Measurements from ENCODE around the gene IQCC.

The IQCC gene

DNA sequence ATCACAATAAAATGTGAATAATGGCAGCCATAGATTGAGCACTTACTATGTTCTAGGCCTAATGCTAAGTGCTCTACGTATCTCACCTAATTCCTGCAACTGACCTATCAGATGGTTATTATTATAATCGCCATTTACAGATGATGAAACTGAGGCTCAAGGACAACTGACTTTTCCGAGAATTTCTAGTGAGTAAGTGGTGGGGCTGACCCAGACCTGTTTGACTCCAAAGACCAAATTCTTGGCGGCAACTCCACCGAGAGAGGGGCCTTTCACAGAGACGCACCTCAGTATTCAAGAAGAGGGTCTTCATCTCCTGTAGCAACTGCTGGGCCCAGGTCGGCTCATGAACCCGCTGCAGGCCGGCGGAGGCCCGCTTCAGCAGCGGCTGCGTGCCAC is 16.1 kb downstream of the IQCC start:
- DNase-seq: no peak
- intact Hi-C loops (cut with DNase I): loop anchor here (5.0 kb wide), 1 partner anchor 71 kb away; the partner anchor contains the start of gene HDAC1

DNA sequence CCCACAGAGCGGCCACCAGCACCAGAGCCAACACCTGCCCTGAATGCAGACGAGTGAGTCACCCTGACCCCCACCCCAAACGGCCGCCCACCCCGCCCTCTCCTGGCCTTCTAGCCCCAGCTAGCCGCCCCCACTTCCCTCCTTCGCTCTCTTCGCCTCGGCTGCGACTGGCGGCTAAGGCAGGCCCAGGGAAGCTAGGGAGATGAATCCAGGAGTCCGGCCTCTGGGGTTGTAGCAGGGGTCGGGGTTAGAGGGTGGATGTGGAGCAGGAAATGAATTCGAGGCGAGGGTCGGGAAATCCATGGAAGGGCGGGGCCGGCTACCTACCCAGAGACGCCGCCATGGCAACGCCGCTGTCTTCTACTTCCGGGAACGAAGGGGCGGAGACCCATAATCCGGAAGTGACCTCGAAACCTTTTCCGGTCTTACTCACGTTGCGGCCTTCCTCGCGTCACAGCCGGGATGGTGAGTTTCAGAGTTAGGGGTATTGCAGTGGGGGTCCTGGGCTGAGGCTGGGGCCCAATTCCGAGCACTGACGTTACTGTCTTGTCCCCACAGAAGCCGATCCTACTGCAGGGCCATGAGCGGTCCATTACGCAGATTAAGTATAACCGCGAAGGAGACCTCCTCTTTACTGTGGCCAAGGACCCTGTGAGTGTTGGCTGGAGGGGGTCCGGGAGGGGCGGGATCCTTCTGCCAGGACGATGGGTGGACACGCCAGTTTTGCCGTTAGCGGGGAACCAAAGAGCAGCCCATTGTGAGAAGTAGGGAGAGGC is 16.7 kb downstream of the IQCC start, which contains the start of the genes EIF3I and TMEM234:
EIF3I (plus strand) TSS at position 428 of the 776 bp plus-strand sequence; CDS start at position 463, 35 bp downstream.
TMEM234 (minus strand) TSS at position 374 of the 776 bp plus-strand sequence; CDS start at position 343, 31 bp downstream.
- intact Hi-C loops (cut with DNase I): loop anchor here (5.0 kb wide), 1 partner anchor 70 kb away; the partner anchor contains the start of gene HDAC1
- DNase-seq: peak; percentile 87 to 99 (median 94)

DNA sequence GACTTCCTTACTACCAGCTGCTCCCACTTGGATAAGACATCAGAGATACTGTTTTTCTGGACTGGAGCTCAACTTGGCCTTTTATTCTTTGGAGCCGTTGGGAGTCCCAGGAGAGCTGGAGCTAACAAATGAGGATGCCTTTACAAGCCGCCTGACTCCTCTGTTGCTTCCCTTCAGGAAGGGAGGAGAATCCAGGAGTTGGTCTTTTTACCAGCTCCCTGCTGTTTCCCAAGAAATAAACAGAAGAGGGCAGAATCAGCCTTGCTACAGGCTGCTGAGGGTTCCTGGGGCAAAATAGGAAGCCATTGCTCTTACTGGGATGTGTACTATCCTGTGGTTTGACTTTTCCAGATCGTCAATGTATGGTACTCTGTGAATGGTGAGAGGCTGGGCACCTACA is 18.2 kb downstream of the IQCC start:
- intact Hi-C loops (cut with DNase I): loop anchor here (5.0 kb wide), 1 partner anchor 69 kb away; the partner anchor contains the start of gene HDAC1
- no peak for DNase-seq

DNA sequence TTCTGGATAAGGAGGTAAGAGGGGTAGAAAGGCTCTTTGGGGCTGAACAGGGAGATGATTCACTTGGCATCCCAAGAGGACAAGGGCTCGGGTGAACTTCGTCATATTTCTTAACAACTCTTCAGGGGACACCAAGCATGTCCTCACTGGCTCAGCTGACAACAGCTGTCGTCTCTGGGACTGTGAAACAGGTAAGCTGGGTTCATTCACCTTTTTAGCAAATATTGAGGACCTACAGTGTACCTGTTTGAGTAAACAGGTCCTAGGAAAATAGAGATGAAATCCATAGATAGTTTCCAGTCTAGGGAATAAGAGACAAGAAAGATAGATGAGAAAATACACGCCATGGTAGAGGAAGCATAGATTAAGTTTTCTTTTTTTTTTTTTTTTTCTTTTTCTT is 18.8 kb downstream of the IQCC start:
- DNase-seq: no peak
- intact Hi-C loops (cut with DNase I): loop anchor here (5.0 kb wide), 1 partner anchor 68 kb away; the partner anchor contains the start of gene HDAC1

DNA sequence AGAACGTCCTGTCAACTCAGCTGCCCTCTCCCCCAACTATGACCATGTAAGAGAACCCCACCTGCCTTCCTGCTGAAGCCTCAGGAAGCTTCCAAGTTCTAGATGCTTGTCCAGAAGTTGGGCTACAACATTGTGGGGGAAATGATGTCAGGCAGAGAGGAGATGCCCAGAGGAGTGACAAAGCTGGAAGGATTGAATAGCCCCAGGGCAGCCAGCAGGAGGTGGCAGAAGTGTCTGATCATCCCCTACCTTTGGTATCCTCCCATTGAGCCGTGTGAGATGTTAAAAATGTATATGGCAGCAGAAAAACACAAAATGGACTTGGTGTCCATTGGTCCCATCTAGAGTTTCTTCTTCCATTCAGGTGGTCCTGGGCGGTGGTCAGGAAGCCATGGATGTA is 23.3 kb downstream of the IQCC start:
- no peak for DNase-seq
- intact Hi-C loops (cut with DNase I): no loop called here

DNA sequence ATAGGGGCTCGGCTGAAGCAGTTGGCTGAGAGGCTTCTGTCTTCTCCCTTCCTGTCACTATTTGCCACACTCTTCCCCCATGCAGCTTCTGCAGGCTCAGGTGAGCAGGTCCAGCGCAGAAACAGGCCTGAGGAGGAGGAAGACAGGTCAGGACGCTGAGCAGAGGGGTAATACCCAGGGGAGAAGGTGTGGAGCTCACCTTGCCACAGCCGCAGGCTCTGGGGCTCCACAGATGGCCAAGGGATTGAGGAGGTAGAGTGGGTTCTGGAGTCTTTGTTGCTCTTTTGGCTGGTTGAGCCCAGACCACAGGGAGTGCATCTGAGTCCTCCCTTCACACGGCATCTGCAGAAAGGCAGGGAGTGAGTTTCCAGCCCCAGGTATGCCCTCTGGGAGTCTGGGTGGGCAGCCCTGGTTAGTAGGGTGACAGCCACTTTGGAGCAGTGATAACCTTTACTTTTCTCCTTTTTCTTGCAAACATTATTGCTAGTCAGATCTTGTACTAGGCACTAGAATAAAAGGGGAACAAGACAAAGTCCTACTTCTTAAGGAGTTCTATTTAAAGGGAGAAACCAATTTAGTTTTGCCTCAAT is 26.5 kb downstream of the IQCC start:
- DNase-seq: no peak
- intact Hi-C loops (cut with DNase I): no loop called here

DNA sequence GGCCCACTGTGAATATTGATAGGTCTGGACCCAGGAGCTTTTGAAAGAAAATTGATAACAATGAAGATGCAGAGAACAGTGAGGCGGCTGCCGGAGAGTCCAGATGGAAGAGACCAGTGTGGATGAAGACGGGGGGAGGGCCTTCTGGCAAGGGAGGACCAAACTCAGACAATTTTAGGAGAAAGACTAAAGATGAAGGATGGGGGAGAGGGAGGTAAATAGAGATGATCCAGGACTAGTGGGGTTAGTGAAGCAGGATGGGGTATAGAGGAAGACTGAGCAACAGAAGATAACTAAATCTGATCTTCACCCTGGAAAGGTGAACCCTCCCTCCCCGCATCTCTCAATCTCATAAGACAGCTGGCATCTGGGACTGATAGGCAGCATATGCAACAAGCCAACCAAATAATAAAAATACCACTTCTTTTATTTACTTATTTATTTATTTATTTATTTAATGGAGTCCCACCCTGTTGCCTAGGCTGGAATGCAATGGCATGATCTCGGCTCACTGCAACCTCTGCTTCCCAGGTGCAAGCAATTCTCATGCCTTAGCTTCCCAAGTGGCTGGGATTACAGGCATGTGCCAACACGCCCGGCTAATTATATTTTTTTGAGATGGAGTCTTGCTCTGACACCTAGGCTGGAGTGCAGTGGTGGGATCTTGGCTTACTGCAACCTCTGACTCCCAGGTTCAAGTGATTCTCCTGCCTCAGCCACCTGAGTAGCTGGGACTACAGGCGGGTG is 27.3 kb downstream of the IQCC start:
- no peak for DNase-seq
- intact Hi-C loops (cut with DNase I): no loop called here

DNA sequence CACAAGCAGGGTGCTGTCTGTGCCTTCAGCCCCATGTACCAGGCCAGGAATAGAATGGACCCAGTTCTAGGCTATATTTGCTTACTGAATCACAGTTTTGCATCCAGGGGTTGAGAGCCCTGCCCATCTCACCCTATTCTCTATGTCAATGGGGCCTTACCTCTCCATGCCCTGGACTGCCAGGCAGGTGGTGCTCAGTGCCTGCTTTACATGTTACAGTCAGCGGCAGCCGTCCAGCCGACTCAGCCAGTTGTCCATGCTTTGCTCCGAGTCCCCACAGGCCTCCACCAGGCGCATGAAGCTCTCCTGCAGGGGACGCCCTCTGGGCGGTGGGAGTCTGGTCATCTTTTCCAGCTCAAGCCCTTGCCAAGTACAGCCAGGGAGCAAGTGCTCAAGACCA is 29.3 kb downstream of the IQCC start:
- DNase-seq: no peak

DNA sequence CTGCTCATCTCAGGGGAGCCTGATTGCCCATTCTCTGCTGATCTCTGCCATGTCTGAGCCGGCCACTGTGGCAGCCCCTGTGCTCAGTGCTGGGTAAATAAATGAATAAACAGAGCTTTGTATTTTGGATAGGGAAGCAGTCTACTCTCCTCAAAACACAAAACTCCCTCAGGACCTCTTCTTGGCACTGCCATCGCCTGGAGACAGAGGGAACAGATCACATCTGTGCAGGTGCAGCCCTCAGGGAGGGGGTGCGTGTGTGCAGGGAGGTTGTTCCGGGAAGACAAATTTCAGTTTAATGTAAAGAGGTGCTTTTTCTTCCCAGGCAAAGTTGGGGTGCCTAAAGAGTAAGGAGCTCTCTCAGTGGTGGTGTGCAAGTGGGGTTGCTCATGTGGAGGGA is 33.9 kb downstream of the IQCC start:
- intact Hi-C loops (cut with DNase I): no loop called here
- no peak for DNase-seq

More for the DNA sequence above, 29.3 kb downstream of the IQCC start:
- intact Hi-C loops (cut with DNase I): no loop called here

DNA sequence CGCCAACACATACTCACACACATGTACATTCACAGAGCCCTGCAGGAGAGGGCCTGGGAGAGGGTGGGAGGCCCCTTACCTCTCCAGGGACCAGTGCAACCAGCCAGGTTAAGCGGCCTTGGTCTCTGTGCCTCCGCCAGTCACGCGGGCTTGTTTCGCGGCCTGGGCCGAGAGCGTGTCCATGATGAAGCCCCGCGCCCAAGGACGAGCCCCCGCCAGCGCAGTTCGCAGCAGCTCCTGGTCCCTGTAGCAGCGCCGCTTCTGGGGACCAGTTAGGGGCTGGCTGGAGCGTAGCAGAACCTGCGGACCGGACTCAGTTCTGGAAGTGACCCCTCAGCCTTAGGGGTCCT is 34.3 kb downstream of the IQCC start:
- intact Hi-C loops (cut with DNase I): loop anchor here (5.0 kb wide), 1 partner anchor 93 kb away; no protein-coding TSS in a partner anchor
- DNase-seq: peak in 2 of 10 donors; percentile 11 to 89

DNA sequence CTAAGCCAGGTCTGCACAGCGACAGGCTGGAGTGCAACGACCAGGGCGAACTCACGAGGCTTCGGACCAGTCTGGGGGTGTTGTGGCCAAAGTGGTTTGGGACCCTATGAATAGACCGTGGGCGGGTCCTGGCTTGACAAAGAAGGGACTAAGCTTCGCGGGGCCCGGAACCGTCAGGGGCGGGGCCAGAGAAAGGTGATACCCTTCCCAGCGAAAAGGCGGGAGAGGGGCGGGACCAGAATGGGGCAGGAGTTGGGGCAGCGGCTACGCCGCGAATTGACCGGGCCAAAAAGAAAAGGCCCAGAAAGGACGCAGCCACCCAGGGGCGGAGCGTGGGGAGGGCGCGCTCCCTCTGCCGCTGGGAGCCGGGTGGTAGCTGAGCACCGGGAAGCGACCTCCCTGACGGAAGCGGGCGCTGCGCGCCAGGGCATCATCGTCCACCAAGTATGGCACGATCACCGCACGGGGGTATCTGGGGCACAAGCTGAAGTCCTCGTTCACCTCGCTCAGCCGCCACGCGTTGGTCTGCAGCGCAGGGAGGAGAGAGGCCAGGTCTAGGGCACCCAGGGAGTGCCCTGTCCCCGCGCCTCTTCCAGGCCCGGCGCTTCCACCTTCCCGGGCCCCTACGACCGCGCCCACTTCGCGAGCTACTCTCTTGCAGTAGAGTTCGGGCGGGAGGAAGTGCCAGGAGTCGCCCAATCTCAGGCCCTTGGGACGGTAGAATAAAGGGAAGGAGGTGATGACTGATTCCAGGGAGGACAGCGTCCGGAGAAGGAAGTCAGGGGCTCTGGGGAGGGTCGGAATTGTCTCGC is 34.9 kb downstream of the IQCC start:
- intact Hi-C loops (cut with DNase I): loop anchor here (5.0 kb wide), 1 partner anchor 92 kb away; no protein-coding TSS in a partner anchor
- DNase-seq: peak; percentile 56 to 96 (median 68)

DNA sequence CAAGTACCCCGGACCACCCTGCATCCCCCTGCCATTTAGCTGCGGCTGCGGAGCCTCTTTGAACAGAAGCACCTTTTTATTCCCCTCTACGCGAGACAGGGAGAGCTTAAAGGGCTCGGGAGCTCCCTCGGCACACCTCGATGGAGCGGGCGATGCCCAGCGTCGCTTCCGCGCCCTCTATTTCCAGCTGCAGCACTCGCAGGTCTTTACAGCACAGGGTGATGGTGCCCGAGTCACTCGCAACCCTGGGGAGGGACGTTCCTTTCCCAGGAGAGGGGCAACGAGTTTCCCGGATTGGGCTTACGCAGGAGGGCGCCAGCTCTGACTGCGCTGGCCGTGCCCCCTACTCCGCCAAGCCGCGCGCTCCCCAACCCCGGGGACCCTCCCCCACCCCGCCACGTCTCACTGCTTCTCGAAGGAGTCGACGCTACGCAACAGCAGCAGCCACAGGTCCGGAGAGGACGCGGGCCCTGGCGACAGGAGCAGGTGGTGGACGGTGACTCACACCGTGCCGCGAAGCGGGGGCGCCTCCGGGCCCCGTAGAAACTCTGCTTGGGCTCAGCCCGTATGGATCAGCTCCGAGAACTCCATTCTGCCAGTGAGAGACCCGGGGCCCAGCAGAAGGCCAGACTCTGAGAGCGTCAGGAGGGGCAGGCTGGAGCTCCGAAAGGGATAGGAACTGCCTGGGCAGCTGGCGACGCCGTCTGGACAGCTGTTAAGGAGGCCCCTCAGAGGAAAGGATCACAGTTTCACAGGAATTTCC is 35.7 kb downstream of the IQCC start:
- intact Hi-C loops (cut with DNase I): loop anchor here (5.0 kb wide), 1 partner anchor 91 kb away; no protein-coding TSS in a partner anchor
- peak; percentile 28 to 91 (median 44) for DNase-seq

DNA sequence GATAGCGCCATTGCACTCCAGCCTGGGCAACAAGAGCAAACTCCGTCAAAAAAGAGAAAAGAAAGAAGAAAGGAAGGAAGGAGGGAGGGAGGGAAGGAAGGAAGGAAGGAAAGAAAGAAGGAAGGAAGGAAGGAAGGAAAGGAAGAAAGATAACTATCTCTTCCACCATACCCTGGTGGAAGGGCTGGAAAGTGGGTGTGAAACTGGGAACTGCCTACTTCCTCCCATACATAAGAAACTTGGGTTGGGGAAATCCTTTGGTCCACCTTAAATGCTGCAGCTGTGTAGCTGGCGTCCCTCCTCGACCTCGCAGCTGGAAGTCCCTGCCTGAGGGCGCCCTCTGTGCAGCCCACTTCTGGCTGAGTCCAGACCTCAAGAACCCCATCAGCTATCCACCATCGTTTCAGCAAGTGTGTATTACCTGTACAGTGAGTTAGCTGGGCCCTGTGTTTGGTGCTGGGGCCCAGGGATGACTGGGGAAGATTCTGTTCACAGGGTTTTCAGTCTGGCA is 36.9 kb downstream of the IQCC start:
- peak in 7 of 10 donors; percentile 34 to 92 (median 62) for DNase-seq
- intact Hi-C loops (cut with DNase I): loop anchor here (5.0 kb wide), 1 partner anchor 90 kb away; no protein-coding TSS in a partner anchor

DNA sequence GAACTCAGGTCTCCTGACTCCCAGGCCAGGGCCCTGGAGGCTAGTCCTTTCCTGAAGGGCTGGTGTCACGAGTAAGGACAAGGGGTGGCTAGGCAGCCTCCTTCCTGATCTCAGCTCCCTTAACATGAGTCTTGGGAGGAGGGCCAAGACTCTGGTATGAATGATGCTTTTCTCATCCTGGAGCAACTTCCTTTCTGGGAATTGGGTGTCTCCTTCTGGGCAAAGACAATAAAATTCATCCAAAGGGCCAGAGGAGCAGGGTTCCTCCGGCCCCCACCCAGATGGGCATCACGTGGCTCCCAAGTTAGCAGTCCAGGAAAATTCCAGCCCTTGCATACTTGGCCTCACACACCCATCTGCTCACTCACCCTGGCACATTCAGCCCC is 41.4 kb downstream of the IQCC start, which contains the start of gene FAM167B:
FAM167B (plus strand) TSS at position 335 of the 386 bp plus-strand sequence. CDS start 200 bp downstream, outside the sequence.
- intact Hi-C loops (cut with DNase I): no loop called here
- DNase-seq: no peak

DNA sequence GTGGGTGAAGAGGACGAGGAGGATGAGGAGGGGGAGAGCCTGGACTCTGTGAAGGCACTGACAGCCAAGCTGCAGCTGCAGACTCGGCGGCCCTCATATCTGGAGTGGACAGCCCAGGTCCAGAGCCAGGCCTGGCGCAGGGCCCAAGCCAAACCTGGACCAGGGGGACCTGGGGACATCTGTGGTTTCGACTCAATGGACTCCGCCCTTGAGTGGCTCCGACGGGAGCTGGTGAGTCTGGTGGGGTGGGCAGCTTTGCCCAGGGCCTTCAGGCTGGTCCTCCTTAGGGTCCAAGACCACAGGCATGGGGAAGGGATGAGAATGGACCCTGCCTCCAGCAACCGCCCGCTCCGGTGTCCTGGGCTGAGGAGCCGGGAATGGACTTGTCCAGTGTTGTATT is 42.0 kb downstream of the IQCC start:
- DNase-seq: no peak
- intact Hi-C loops (cut with DNase I): no loop called here

DNA sequence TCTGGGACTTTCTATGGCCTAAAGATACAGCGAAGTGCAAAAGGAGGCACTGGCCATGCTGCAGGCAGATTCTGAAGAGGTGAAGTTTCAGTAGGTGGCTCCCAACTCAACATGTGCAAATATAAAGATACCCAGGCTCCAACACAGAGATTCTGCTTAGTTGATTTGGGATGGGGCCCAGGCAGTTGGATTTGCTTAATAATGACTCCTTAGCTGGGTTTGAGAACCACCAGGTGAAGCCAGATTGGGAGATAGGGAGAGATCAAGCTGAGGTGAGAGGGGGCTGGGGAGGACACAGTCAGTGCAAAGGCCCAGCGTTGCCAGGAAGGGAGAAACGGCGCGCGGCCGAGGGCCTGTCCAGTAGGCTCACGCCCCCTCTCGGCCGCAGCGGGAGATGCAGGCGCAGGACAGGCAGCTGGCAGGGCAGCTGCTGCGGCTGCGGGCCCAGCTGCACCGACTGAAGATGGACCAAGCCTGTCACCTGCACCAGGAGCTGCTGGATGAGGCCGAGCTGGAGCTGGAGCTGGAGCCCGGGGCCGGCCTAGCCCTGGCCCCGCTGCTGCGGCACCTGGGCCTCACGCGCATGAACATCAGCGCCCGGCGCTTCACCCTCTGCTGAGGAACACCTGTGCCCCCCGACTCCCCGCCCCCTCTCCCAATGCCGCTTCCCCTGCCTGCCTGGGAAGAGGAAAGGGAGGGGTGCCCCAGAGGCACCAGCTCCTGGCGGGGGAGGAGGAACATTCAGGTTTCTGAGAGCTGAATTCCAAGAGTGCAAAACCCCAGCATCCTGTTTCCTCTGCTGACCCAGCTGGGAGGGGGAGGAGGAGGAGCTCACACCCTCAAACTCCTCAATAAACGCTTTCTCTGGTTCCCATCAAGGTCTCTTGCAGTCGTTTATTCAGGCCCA is 42.8 kb downstream of the IQCC start:
- DNase-seq: peak in 9 of 10 donors; percentile 27 to 92 (median 43)
- intact Hi-C loops (cut with DNase I): no loop called here

DNA sequence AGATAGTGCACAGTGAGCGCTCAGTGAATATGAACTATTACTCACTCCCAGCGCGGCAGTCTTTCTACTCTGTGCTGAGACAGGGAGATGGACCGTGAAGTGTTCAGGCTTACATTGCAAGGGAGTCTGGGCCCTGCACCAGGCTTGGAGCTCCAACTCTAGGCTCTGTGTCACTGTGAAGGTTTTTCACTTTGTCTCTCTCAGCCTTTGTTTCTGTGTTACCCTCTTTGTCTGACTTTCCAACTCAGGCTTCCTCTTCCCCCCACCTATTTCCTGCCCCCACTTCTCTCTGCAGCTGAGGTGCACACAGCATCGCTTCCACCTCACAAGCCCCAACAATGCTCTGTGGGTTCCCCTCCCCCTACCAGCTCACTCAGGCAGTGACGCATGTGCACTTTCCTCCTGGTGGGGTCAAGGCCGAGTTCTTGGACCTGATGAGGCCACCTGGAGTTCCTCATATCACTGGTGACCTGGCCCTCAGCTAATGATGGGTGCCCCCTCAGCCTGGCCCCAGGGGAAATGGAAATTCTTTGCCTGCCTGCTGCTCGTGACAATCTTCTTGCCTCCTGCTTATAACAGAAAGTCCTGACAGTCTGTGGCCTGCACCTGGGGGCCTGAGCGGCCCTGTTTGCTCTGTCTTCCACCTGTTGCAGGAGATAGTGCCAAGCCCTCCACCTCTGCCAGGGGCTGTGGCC is 44.5 kb downstream of the IQCC start:
- DNase-seq: no peak
- intact Hi-C loops (cut with DNase I): no loop called here
